ENCODE data around the gene TTL. TPM values are rescaled to one million over a fixed set of nuclear protein-coding genes. Genes with fewer than 3 reads are reported as not detected.
A peak's percentile ranks its signal among the peaks of the same experiment; 100 is the strongest.
"Not testable (repeated sequence)": the region's sequence is repeated elsewhere in the genome, so short reads cannot be mapped to it uniquely, and the experiment has no call there.

The TTL gene
- total and polyA plus RNA-seq, 5 donors = 12.5 to 41.9 (median 38.7) TPM

- Histone ChIP-seq H3K4me3 (ENCODE audit: low read length) (no peak overlapping the region), H3K9me3 (ENCODE audit: control insufficient read depth, low read length) (no peaks in the 10 kb centered on the region), H3K4me1 (ENCODE audit: control insufficient read depth, insufficient read depth, low read length) (peaks cover 2% of the 10 kb centered on the region), H3K27ac (ENCODE audit: low read length) (no peak overlapping the region), H3K27me3 (ENCODE audit: control insufficient read depth, insufficient read depth) (no peaks in the 10 kb centered on the region)
- 92% methylated on average over 5 of the region's 5 CpGs for WGBS
- intact Hi-C loops (cut with DNase I) = no loop called here
- no peak for DNase-seq
- no peak for ATAC-seq
Measured at GRCh38 chr2:112491946-112492345, 10.0 kb downstream of the TTL start.

- Histone ChIP-seq H3K27ac (ENCODE audit: low read length) (no peak overlapping the region), H3K27me3 (ENCODE audit: control insufficient read depth, insufficient read depth) (no peaks in the 10 kb centered on the region), H3K4me3 (ENCODE audit: low read length) (no peak overlapping the region), H3K9me3 (ENCODE audit: control insufficient read depth, low read length) (no peaks in the 10 kb centered on the region), H3K4me1 (ENCODE audit: control insufficient read depth, insufficient read depth, low read length) (no peaks in the 10 kb centered on the region)
- 92% methylated on average over 3 of the region's 3 CpGs for WGBS
- intact Hi-C loops (cut with DNase I) = no loop called here
- DNase-seq = no peak
- ATAC-seq = no peak
Measured at GRCh38 chr2:112493048-112493447, 11.1 kb downstream of the TTL start.

GRCh38 chr2:112493858-112494648 is 12.1 kb downstream of the TTL start:
- ATAC-seq (peak in 1 of 2 donors; percentile 68), DNase-seq (no peak)
- H3K4me3 ChIP-seq (ENCODE audit: low read length) = no peak overlapping the region
- H3K27me3 ChIP-seq (ENCODE audit: control insufficient read depth, insufficient read depth) = no peaks in the 10 kb centered on the region
- H3K4me1 ChIP-seq (ENCODE audit: control insufficient read depth, insufficient read depth, low read length) = no peaks in the 10 kb centered on the region
- intact Hi-C loops (cut with DNase I) = no loop called here
- WGBS = 68% methylated on average over 9 of the region's 9 CpGs
- H3K27ac ChIP-seq (ENCODE audit: low read length) = no peak overlapping the region
- H3K9me3 ChIP-seq (ENCODE audit: control insufficient read depth, low read length) = no peaks in the 10 kb centered on the region

- 82% methylated on average over 5 of the region's 5 CpGs for WGBS
- no peak overlapping the region for H3K4me3 ChIP-seq (ENCODE audit: low read length)
Measured at GRCh38 chr2:112494828-112495227, 12.9 kb downstream of the TTL start.

GRCh38 chr2:112495878-112496277 is 13.9 kb downstream of the TTL start:
- DNase-seq; H3K4me1 ChIP-seq (ENCODE audit: control insufficient read depth, insufficient read depth, low read length); ATAC-seq; H3K9me3 ChIP-seq (ENCODE audit: control insufficient read depth, low read length); H3K27ac ChIP-seq (ENCODE audit: low read length); intact Hi-C loops (cut with DNase I); H3K27me3 ChIP-seq (ENCODE audit: control insufficient read depth, insufficient read depth); H3K4me3 ChIP-seq (ENCODE audit: low read length): not testable (repeated sequence)
- 93% methylated on average over 4 of the region's 4 CpGs for WGBS

More at GRCh38 chr2:112494828-112495227, 12.9 kb downstream of the TTL start:
- no peaks in the 10 kb centered on the region for H3K27me3 ChIP-seq (ENCODE audit: control insufficient read depth, insufficient read depth)
- H3K4me1 ChIP-seq (ENCODE audit: control insufficient read depth, insufficient read depth, low read length) = no peaks in the 10 kb centered on the region
- intact Hi-C loops (cut with DNase I) = no loop called here
- DNase-seq (no peak), ATAC-seq (no peak)
- no peaks in the 10 kb centered on the region for H3K9me3 ChIP-seq (ENCODE audit: control insufficient read depth, low read length)
- no peak overlapping the region for H3K27ac ChIP-seq (ENCODE audit: low read length)

GRCh38 chr2:112500850-112501484 is 19.0 kb downstream of the TTL start:
- DNase-seq = peak in 1 of 3 donors; percentile 58
- H3K4me3 ChIP-seq (ENCODE audit: low read length); H3K4me1 ChIP-seq (ENCODE audit: control insufficient read depth, insufficient read depth, low read length); H3K27ac ChIP-seq (ENCODE audit: low read length); H3K27me3 ChIP-seq (ENCODE audit: control insufficient read depth, insufficient read depth); intact Hi-C loops (cut with DNase I); H3K9me3 ChIP-seq (ENCODE audit: control insufficient read depth, low read length): not testable (repeated sequence)
- WGBS = 56% methylated on average over 9 of the region's 10 CpGs
- peak; percentile 47 to 68 for ATAC-seq

- ATAC-seq; H3K9me3 ChIP-seq (ENCODE audit: control insufficient read depth, low read length); H3K4me1 ChIP-seq (ENCODE audit: control insufficient read depth, insufficient read depth, low read length); H3K27me3 ChIP-seq (ENCODE audit: control insufficient read depth, insufficient read depth); intact Hi-C loops (cut with DNase I); H3K4me3 ChIP-seq (ENCODE audit: low read length); H3K27ac ChIP-seq (ENCODE audit: low read length); DNase-seq: not testable (repeated sequence)
- 92% methylated on average over 29 of the region's 32 CpGs for WGBS
Measured at GRCh38 chr2:112509239-112509998, 27.5 kb downstream of the TTL start.

GRCh38 chr2:112516801-112517200 is 34.8 kb downstream of the TTL start:
- Histone ChIP-seq H3K9me3 (ENCODE audit: control insufficient read depth, low read length) (no peaks in the 10 kb centered on the region), H3K27me3 (ENCODE audit: control insufficient read depth, insufficient read depth) (no peaks in the 10 kb centered on the region), H3K4me1 (ENCODE audit: control insufficient read depth, insufficient read depth, low read length) (no peaks in the 10 kb centered on the region), H3K27ac (ENCODE audit: low read length) (no peak overlapping the region), H3K4me3 (ENCODE audit: low read length) (no peak overlapping the region)
- intact Hi-C loops (cut with DNase I) = no loop called here
- ATAC-seq (no peak), DNase-seq (no peak)
- 98% methylated on average over 3 of the region's 3 CpGs for WGBS

- intact Hi-C loops (cut with DNase I) = no loop called here
- no peaks in the 10 kb centered on the region for H3K9me3 ChIP-seq (ENCODE audit: control insufficient read depth, low read length)
- H3K4me3 ChIP-seq (ENCODE audit: low read length) = no peak overlapping the region
- no peak overlapping the region for H3K27ac ChIP-seq (ENCODE audit: low read length)
- H3K27me3 ChIP-seq (ENCODE audit: control insufficient read depth, insufficient read depth) = no peaks in the 10 kb centered on the region
- WGBS = 91% methylated on average over 7 of the region's 7 CpGs
- no peaks in the 10 kb centered on the region for H3K4me1 ChIP-seq (ENCODE audit: control insufficient read depth, insufficient read depth, low read length)
- DNase-seq (no peak), ATAC-seq (no peak)
Measured at GRCh38 chr2:112518807-112519206, 36.9 kb downstream of the TTL start.

- Histone ChIP-seq H3K9me3 (ENCODE audit: control insufficient read depth, low read length) (no peaks in the 10 kb centered on the region), H3K4me1 (ENCODE audit: control insufficient read depth, insufficient read depth, low read length) (no peaks in the 10 kb centered on the region), H3K4me3 (ENCODE audit: low read length) (no peak overlapping the region), H3K27ac (ENCODE audit: low read length) (no peak overlapping the region), H3K27me3 (ENCODE audit: control insufficient read depth, insufficient read depth) (no peaks in the 10 kb centered on the region)
- ATAC-seq (no peak), DNase-seq (no peak)
- 86% methylated on average over 9 of the region's 9 CpGs for WGBS
- intact Hi-C loops (cut with DNase I) = no loop called here
Measured at GRCh38 chr2:112519506-112519905, 37.5 kb downstream of the TTL start.

- intact Hi-C loops (cut with DNase I) = no loop called here
- H3K27me3 ChIP-seq (ENCODE audit: control insufficient read depth, insufficient read depth) = no peaks in the 10 kb centered on the region
- H3K27ac ChIP-seq (ENCODE audit: low read length) = no peak overlapping the region
- H3K4me1 ChIP-seq (ENCODE audit: control insufficient read depth, insufficient read depth, low read length) = no peaks in the 10 kb centered on the region
- DNase-seq (no peak), ATAC-seq (no peak)
- no peaks in the 10 kb centered on the region for H3K9me3 ChIP-seq (ENCODE audit: control insufficient read depth, low read length)
- H3K4me3 ChIP-seq (ENCODE audit: low read length) = no peak overlapping the region
- 85% methylated on average over 7 of the region's 7 CpGs for WGBS
Measured at GRCh38 chr2:112520234-112520783, 38.4 kb downstream of the TTL start.
